NCI-H2029 (cell line): ENCODE results near the gene GOLGA5.
"Not testable (repeated sequence)": the region's sequence is repeated elsewhere in the genome, so short reads cannot be mapped to it uniquely, and the experiment has no call there.

Experiments
- DNase-seq: peaks from one replicate; lab custom pipeline; 2025; lab: John Stamatoyannopoulos, UW

The GOLGA5 gene

DNA sequence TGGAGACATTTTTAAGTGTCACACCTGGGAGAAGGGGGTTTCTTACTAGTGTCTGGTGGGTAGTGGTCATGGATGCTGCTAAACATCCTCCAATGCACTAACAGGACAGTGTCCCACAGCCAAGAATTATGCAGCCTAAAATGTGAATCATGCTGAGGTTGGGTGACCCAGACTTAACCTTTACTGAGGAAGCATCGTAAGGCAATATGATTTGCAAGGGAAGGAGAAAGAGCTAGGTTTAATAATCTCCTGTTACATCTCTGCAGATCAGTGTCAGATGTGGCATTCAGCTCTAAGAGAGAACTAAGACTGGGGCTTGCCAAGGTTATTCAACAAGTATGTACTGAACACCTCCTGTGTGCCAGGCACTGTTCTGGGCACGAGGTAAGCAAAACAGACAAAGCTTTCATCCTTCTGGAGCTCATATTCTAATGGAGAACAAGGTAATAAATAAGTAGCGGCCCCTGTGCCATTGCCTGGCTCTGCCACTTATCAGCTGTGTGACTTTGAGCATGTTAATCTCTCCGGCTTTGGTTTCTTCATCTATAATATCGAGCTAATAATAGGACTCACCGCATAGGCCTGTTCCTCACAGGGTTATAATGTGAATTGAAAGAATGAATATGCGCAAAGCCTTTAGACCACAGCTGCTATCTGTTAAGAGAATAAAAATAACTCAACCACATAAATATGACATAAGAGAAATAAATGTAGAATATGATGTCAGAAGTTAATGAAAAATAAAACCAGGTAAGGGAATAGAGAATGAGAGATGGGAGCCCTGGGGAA, 13.5 kb upstream of the GOLGA5 start:
- no peak for DNase-seq

DNA sequence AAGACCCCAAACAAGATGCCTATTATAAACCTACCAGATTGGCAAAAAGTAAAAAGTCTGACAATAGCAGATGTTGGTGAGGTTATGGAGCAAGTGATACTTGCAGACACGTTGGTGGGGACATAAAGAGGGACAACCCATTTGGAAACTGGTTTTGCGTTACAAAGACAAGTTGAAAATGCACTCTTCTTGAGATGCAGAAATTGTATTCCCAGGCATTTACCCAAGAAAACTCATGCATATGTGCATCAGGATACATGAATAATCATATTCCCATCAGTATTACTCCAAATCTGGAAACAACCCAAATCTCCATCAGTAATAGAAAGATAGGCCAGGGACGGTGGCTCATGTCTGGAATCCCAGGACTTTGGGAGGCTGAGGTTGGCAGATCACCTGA, 12.8 kb upstream of the GOLGA5 start:
- no peak for DNase-seq

DNA sequence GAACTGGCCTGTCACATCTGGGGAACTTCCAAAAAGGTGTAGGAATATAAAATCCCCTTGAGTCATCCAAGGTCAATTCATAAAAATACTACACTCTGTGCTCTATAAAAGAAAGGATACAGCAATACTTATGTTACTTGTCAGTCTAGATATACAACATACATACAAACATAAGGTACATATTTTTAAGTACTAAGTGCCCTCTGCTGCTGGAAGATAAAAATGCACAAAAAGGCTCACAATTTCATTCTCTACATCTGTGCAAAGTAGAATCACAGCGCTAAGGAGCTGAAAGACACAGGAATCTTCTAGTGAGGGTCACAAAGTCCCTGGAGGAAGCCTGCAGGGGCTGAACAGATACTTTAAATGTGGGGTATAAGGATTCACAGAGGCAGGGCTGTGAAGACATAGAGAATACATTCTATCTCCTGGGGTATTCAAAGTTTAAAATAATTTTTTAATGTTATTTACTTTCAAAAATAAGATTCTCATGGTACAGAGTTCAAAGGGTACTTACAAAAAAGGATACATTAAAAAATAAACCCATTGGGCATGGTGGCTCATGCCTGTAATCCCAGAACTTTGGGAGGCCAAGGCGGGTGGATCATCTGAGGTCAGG, 10.2 kb upstream of the GOLGA5 start:
- peak; percentile 12 for DNase-seq

DNA sequence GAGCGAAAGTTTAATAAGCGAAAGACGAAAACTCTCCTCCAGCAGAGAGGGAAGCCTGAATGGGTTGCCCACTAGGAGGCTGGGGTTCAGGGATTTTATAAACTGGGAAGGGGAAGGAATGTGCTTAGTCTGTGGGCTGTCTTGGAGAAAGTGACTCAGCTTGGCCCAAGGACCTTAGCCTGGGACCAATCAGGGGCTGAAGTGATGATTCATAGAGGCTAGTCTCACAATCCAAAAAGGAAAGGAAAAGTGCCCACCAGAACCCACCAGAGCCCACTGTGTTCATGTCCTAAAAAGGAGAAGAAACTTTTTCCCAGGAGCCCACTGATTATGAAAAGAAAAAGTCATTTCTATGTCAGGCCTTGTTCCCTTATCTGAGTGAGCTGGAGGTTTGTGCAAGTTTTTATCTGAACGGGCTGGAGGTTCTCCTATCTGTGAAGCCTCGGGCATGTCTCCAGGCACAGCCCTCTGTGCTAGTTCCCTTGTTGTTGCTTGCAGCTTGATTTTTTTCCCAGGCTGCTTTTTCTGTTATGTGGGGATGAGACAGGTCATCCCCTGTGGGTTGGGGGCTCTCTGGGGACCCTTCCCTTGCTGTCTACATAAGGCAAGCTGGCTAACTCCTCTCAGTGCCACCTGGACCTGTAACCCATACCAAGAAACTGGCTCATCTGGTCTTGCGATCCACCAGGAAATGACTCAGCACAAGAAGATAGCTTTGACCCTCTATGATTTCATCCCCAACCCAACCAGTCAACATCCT, 8.3 kb upstream of the GOLGA5 start:
- no peak for DNase-seq

- no peak for DNase-seq
These were observed 7.7 kb upstream of the GOLGA5 start for GRCh38 chr14:92786427-92786756.

GRCh38 chr14:92787554-92787953, 6.6 kb upstream of the GOLGA5 start:
- DNase-seq = no peak

DNA sequence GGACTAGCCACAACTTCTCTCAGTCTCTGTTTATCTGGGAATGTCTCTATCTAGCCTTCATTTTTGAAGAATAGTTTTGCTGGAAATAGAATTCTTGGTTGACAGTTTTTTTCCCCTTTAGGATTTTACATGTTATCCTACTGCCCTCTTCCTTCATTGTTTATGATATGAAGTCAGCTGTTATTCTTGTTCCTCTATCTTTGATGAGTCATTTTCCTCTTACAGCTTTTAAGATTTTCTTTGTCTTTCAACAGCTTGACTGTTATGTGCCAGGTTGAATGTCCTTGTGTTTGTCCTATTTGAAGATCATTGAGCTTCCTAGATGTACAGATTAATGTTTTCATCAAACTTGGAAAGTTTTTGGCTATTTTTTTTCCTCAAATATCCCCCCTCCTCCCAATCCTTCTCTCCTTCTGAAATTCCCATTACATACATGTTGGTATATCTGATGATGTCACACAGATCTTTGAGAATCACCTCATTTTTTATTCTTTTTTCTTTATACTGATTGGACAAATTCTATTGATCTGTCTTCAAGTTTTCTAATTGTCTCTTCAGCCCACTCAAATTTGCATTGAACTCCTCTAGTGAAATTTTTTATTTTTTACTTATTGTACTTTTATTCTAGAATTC, 4.5 kb upstream of the GOLGA5 start:
- no peak for DNase-seq

DNA sequence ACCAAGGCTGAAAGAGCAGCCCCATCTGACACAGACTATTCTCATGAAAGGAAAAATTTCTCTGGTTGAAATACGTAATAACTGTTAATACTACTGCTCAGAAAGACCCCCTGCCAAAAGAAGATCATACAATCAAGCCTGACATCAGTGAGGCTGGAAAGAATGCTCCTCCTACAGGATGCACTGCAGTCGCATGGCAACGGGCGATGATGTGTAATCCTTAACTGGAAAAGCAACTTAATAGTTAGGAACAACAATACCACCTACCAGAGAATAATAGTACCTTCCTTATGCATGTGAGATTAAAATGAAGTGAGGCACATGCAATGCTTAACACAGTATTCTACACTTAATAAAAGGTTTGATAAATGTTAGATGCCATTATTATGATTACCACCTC, 1.2 kb upstream of the GOLGA5 start:
- DNase-seq = no peak

- no peak for DNase-seq
These were observed 439 bp downstream of the GOLGA5 start for GRCh38 chr14:92794547-92794941.

- no peak for DNase-seq
These were observed 856 bp downstream of the GOLGA5 start for GRCh38 chr14:92794961-92795360.

GRCh38 chr14:92797935-92798653, 4.0 kb downstream of the GOLGA5 start:
- DNase-seq = no peak

- no peak for DNase-seq
These were observed 4.7 kb downstream of the GOLGA5 start for GRCh38 chr14:92798811-92799210.

- no peak for DNase-seq
These were observed 5.9 kb downstream of the GOLGA5 start for GRCh38 chr14:92800012-92800411.

GRCh38 chr14:92800525-92800924, 6.4 kb downstream of the GOLGA5 start:
- DNase-seq = no peak

DNA sequence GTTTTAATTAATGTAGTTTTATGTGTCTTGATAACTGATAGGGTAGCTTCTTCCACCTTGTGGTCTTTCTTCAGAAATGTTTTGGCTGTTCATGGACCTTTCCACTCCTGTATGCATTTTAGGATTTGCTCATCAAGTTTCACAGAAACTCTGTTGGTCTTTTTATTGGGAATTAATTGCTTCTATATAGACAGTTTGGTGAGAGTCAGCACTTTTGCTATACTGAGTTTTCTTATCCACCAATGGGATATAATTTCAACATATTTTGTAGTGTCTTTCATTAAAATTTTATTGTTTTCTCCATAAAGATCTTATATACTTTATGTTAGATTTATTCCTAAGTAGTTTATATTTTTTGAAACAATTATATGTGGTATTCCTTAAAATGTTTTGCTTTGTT, 7.8 kb downstream of the GOLGA5 start:
- DNase-seq = no peak

DNA sequence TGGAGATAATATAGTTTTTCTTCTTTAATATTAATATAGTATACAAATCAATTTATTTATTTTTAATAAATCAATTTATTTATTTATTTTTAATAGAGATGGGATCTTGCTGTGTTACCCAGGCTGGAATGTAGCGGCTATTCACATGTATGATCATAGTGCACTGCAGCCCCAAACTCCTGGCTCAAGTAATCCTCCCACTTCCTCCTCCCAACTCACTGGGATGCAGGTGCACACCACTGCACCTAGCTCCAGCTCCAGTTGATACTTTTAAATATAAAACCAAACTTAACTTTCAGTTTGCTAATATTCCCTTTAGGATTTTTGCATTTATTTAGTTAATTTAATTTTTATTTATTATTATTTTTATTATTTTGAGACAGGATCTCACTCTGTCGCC, 8.6 kb downstream of the GOLGA5 start:
- DNase-seq = no peak

- DNase-seq = no peak
These were observed 19.1 kb downstream of the GOLGA5 start for GRCh38 chr14:92813201-92813600.

- no peak for DNase-seq
These were observed 25.0 kb downstream of the GOLGA5 start for GRCh38 chr14:92819011-92819597.

- not testable (repeated sequence) for DNase-seq
These were observed 25.8 kb downstream of the GOLGA5 start for GRCh38 chr14:92819680-92820535.

DNA sequence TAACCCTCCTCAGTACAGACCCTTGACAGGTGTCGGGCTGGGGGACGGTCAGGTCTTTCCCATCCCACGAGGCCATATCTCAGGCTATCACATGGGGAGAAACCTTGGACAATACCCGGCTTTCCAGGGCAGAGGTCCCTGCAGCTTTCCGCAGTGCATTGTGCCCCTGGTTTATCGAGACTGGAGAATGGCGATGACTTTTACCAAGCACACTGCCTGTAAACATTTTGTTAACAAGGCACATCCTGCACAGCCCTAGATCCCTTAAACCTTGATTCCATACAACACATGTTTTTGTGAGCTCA, 26.4 kb downstream of the GOLGA5 start:
- DNase-seq = not testable (repeated sequence)

DNA sequence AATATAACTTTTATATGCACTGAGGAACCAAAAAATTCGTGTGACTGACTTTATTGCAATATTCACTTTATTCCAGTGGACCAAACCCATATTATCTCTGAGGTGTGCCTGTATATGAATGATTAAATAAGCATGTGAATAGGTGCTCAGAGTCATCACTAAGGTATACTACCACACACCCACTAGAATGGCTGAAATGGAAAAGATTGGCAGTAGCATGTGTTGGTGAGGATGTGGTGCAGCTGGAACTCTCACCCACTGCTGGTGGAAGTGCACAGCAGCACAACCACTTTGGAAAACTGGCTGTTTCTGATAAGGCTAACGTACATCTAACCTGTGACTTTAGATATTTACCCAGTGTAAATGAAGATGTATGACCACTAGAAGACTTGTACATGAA, 36.8 kb downstream of the GOLGA5 start:
- DNase-seq = no peak
